ENCODE data around the gene WDR91. TPM values are rescaled to one million over a fixed set of nuclear protein-coding genes. Genes with fewer than 3 reads are reported as not detected.
"Not testable (repeated sequence)": the region's sequence is repeated elsewhere in the genome, so short reads cannot be mapped to it uniquely, and the experiment has no call there.

WDR91 gene
- total RNA-seq, 1 donor from 2014 or later, result 15.0 TPM

- Mint-ChIP-seq H3K4me3 (no peak overlapping the region), H3K36me3 (no peaks in the 10 kb centered on the region), H3K27me3 (ENCODE audit: low read depth) (peaks cover 1% of the 10 kb centered on the region), H3K27ac (no peak overlapping the region), H3K9me3 (no peaks in the 10 kb centered on the region), H3K4me1 (no peaks in the 10 kb centered on the region)
- peak in 1 of 2 experiments; percentile 11 for DNase-seq (ENCODE audit: low spot score in 2 of 2, unreplicated experiment in 2 of 2)
- TF ChIP-seq, protein P1, sequence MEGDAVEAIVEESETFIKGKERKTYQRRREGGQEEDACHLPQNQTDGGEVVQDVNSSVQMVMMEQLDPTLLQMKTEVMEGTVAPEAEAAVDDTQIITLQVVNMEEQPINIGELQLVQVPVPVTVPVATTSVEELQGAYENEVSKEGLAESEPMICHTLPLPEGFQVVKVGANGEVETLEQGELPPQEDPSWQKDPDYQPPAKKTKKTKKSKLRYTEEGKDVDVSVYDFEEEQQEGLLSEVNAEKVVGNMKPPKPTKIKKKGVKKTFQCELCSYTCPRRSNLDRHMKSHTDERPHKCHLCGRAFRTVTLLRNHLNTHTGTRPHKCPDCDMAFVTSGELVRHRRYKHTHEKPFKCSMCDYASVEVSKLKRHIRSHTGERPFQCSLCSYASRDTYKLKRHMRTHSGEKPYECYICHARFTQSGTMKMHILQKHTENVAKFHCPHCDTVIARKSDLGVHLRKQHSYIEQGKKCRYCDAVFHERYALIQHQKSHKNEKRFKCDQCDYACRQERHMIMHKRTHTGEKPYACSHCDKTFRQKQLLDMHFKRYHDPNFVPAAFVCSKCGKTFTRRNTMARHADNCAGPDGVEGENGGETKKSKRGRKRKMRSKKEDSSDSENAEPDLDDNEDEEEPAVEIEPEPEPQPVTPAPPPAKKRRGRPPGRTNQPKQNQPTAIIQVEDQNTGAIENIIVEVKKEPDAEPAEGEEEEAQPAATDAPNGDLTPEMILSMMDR (IDR thresholded peaks at IDR 0.05; ENCODE audit: unreplicated experiment), result no peak
Observed at GRCh38 chr7:135236727-135237126, 25.4 kb upstream of the WDR91 start.

DNA sequence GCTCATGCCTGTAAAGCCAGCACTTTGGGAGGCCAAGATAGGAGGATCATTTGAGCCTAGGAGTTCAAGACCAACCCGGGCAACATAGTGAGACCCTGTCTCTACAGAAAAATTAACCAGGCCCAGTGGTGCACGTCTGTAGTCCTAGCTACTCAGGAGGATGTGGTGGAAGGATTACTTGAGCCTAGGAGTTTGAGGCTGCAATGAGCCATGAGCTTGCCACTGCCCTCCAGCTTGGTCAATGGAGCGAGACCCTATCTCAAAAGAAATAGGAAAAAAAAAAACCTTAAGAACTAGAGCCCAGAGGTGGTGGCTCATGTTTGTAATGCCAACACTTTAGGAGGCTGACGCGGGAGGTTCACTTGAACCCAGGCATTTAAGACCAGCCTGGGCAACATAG lies 24.5 kb upstream of the WDR91 start:
- Mint-ChIP-seq H3K27ac (no peak overlapping the region), H3K36me3 (no peaks in the 10 kb centered on the region), H3K4me3 (no peak overlapping the region), H3K9me3 (no peaks in the 10 kb centered on the region), H3K4me1 (peaks cover 3% of the 10 kb centered on the region), H3K27me3 (ENCODE audit: low read depth) (no peaks in the 10 kb centered on the region)
- DNase-seq (ENCODE audit: low spot score in 2 of 2, unreplicated experiment in 2 of 2), result no peak
- TF ChIP-seq, protein P1 (IDR thresholded peaks at IDR 0.05; ENCODE audit: unreplicated experiment), result no peak

DNA sequence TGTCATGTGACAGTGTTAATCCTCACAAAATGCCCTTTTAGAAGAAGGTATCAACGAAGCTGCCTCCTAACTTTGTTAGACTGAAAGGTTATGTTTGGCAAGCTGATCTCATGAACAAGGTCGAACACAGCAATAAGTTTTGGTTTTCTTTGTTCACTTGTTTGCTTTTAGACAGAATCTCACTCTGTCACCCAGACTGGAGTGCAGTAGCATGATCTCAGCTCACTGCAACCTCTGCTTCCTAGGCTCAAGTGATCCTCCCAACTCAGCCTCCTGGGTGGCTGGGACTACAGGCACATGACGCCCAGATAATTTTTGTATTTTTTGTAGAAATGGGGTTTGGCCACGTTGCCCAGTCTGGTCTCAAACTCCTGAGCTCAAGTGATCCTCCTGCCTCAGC lies 23.4 kb upstream of the WDR91 start:
- peaks cover 3% of the 10 kb centered on the region for H3K4me1 Mint-ChIP-seq
- DNase-seq (ENCODE audit: low spot score in 2 of 2, unreplicated experiment in 2 of 2), result peak in 1 of 2 experiments; percentile 9
- H3K4me3 Mint-ChIP-seq, result no peak overlapping the region
- no peak overlapping the region for H3K27ac Mint-ChIP-seq
- no peaks in the 10 kb centered on the region for H3K9me3 Mint-ChIP-seq
- H3K36me3 Mint-ChIP-seq, result no peaks in the 10 kb centered on the region
- TF ChIP-seq, protein P1 (IDR thresholded peaks at IDR 0.05; ENCODE audit: unreplicated experiment), result no peak
- H3K27me3 Mint-ChIP-seq (ENCODE audit: low read depth), result no peaks in the 10 kb centered on the region

DNA sequence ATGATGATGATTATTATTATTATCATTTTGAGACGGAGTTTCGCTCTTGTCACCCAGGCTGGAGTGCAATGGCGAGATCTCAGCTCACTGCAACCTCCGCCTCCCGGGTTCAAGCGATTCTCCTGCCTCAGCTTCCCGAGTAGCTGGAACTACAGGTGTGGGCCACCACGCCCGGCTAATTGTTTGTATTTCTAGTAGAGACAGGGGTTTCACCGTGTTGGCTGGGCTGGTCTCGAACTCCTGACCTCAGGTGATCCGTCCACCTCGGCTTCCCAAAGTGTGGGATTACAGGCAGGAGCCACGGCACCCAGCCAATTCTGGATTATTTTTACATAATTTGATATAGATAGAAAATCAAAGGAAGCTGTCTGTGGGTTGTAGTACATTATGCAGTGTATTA lies 22.8 kb upstream of the WDR91 start:
- H3K27ac Mint-ChIP-seq, H3K4me3 Mint-ChIP-seq: not testable (repeated sequence)

GRCh38 chr7:135233570-135233969 lies 22.2 kb upstream of the WDR91 start, which contains the start of gene STRA8:
Gene STRA8, plus strand, starts transcription at chr7:135233838. Its CDS starts 6,687 bp downstream, at chr7:135240525.
- Mint-ChIP-seq H3K27ac (no peak within 1 kb of the TSS), H3K4me3 (no peak within 1 kb of the TSS), H3K4me1 (peaks cover 3% of the 10 kb centered on the region), H3K9me3 (no peaks in the 10 kb centered on the region), H3K27me3 (ENCODE audit: low read depth) (no peaks in the 10 kb centered on the region), H3K36me3 (no peaks in the 10 kb centered on the region)
- DNase-seq (ENCODE audit: low spot score in 2 of 2, unreplicated experiment in 2 of 2), result no peak
- TF ChIP-seq, protein P1 (IDR thresholded peaks at IDR 0.05; ENCODE audit: unreplicated experiment), result no peak

More for the DNA sequence above, 22.8 kb upstream of the WDR91 start:
- H3K4me1 Mint-ChIP-seq; H3K9me3 Mint-ChIP-seq; H3K36me3 Mint-ChIP-seq; H3K27me3 Mint-ChIP-seq (ENCODE audit: low read depth); DNase-seq (ENCODE audit: low spot score in 2 of 2, unreplicated experiment in 2 of 2): not testable (repeated sequence)

GRCh38 chr7:135232720-135233119 lies 21.4 kb upstream of the WDR91 start:
- Mint-ChIP-seq H3K27ac (no peak overlapping the region), H3K4me1 (peaks cover 3% of the 10 kb centered on the region), H3K4me3 (no peak overlapping the region), H3K36me3 (no peaks in the 10 kb centered on the region), H3K27me3 (ENCODE audit: low read depth) (no peaks in the 10 kb centered on the region), H3K9me3 (no peaks in the 10 kb centered on the region)
- TF ChIP-seq, protein P1 (IDR thresholded peaks at IDR 0.05; ENCODE audit: unreplicated experiment), result no peak
- no peak for DNase-seq (ENCODE audit: low spot score in 2 of 2, unreplicated experiment in 2 of 2)
